ENCODE results near the gene HIGD1A.

The HIGD1A gene

DNA sequence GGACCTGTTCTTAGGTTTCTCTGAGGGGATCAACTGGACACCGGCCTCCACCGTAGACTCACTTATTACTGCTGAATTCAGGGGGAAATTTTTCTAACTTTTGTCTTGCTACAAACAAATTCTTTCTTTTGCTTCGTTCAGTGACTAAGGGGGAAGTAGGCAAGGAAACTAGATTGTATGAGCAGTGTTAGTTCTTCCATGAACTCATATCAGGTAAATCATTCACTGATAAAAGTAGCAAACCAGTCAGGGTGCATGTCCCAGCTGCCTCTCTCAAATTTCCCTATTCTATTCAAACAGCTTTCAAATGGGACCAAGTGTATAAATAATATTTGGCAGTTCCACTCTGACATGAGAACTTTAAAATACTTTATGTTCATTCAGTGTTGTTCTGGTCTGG, 23.9 kb downstream of the HIGD1A start:
- no peaks in the 10 kb centered on the region for H3K9me2 ChIP-seq (replicated peaks; ENCODE audit: insufficient read depth, low read length)
- peaks cover 13% of the 10 kb centered on the region; the same call in 1 of the 2 replicates for H3K36me3 ChIP-seq (ENCODE audit: low read length)
- no peaks in the 10 kb centered on the region for H3K9me3 ChIP-seq (ENCODE audit: insufficient read depth, low read length)
- no peak overlapping the region for H3K4me3 ChIP-seq (ENCODE audit: insufficient read depth, low read length, poor library complexity, severe bottlenecking)
- TF ChIP-seq, protein P1, sequence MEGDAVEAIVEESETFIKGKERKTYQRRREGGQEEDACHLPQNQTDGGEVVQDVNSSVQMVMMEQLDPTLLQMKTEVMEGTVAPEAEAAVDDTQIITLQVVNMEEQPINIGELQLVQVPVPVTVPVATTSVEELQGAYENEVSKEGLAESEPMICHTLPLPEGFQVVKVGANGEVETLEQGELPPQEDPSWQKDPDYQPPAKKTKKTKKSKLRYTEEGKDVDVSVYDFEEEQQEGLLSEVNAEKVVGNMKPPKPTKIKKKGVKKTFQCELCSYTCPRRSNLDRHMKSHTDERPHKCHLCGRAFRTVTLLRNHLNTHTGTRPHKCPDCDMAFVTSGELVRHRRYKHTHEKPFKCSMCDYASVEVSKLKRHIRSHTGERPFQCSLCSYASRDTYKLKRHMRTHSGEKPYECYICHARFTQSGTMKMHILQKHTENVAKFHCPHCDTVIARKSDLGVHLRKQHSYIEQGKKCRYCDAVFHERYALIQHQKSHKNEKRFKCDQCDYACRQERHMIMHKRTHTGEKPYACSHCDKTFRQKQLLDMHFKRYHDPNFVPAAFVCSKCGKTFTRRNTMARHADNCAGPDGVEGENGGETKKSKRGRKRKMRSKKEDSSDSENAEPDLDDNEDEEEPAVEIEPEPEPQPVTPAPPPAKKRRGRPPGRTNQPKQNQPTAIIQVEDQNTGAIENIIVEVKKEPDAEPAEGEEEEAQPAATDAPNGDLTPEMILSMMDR (IDR thresholded peaks at IDR 0.05; ENCODE audit: insufficient read depth, low read length, poor library complexity, severe bottlenecking) = no peak
- no peak for TF ChIP-seq EZH2phosphoT487 (conservative IDR thresholded peaks at IDR 0.05; ENCODE audit: low read length)
- H3K27ac ChIP-seq (ENCODE audit: low read depth, low read length) = no peak overlapping the region
- 0 out of 2 replicates have a peak, but pooled peaks cover 3% of the 10 kb centered on the region for H3F3A ChIP-seq (ENCODE audit: insufficient read depth)
- H2AFZ ChIP-seq (ENCODE audit: low read depth, low read length, severe bottlenecking) = no peak overlapping the region
- H3K27me3 ChIP-seq (ENCODE audit: low read length) = no peaks in the 10 kb centered on the region
- H3K79me2 ChIP-seq (ENCODE audit: insufficient read depth, low read length) = no peaks in the 10 kb centered on the region
- no peaks in the 10 kb centered on the region for H4K20me1 ChIP-seq (ENCODE audit: low read depth, low read length)
- no peak overlapping the region for H3K9ac ChIP-seq (ENCODE audit: low read length)
- H3K4me2 ChIP-seq (ENCODE audit: low read depth, low read length, poor library complexity, severe bottlenecking) = no peak overlapping the region

DNA sequence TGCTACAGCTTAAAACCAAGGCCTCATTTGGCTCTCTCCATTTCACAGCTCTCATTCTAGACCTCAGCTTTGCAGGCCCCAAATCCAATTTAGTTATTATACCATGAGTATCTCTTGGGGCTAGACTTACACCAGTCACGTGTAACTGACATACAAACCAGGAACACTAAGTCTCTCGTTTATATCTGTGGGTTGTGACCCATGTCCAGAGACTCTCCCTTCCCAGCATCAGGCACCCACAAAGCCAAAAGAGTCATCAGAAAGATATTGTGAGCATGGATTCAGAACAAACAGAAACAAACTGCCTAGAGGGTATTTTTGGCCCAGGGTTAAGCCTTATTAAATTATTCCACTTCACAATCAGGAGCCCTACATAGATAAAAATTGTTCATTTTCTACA, 25.6 kb downstream of the HIGD1A start:
- Histone ChIP-seq H3K4me2 (ENCODE audit: low read depth, low read length, poor library complexity, severe bottlenecking) (no peak overlapping the region), H4K20me1 (ENCODE audit: low read depth, low read length) (no peaks in the 10 kb centered on the region), H3K9me2 (replicated peaks; ENCODE audit: insufficient read depth, low read length) (no peaks in the 10 kb centered on the region), H3K9ac (ENCODE audit: low read length) (no peak overlapping the region), H2AFZ (ENCODE audit: low read depth, low read length, severe bottlenecking) (no peak overlapping the region), H3K79me2 (ENCODE audit: insufficient read depth, low read length) (no peaks in the 10 kb centered on the region), H3K4me3 (ENCODE audit: insufficient read depth, low read length, poor library complexity, severe bottlenecking) (no peak overlapping the region), H3K9me3 (ENCODE audit: insufficient read depth, low read length) (no peaks in the 10 kb centered on the region), H3F3A (ENCODE audit: insufficient read depth) (no peaks in the 10 kb centered on the region), H3K27me3 (ENCODE audit: low read length) (no peaks in the 10 kb centered on the region), H3K36me3 (ENCODE audit: low read length) (peaks cover 6% of the 10 kb centered on the region; the same call in 1 of the 2 replicates), H3K27ac (ENCODE audit: low read depth, low read length) (no peak overlapping the region)
- no peak for TF ChIP-seq EZH2phosphoT487 (conservative IDR thresholded peaks at IDR 0.05; ENCODE audit: low read length)
- TF ChIP-seq, protein P1 (IDR thresholded peaks at IDR 0.05; ENCODE audit: insufficient read depth, low read length, poor library complexity, severe bottlenecking) = no peak

DNA sequence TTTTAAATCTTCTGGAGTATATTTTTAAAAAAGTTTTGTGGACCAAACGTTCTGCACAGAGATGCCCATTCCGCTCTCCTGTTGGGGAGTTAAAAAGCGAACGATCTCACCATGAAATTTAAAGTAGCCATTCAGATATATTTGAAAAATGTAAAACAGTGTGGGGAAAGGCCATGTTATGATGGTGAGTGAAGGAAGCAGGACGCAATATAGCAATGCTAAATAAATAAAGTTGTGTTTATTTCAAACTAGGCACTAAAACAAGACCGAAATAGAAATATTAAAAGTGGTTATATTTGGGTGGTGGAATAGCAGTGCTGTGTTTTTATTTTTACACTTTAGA, 30.9 kb downstream of the HIGD1A start:
- Histone ChIP-seq H3K9me2 (replicated peaks; ENCODE audit: insufficient read depth, low read length) (no peaks in the 10 kb centered on the region), H3K79me2 (ENCODE audit: insufficient read depth, low read length) (no peaks in the 10 kb centered on the region), H3K4me3 (ENCODE audit: insufficient read depth, low read length, poor library complexity, severe bottlenecking) (peak overlapping the region; percentile 53), H3K27ac (ENCODE audit: low read depth, low read length) (no peak overlapping the region), H4K20me1 (ENCODE audit: low read depth, low read length) (no peaks in the 10 kb centered on the region), H3K9me3 (ENCODE audit: insufficient read depth, low read length) (no peaks in the 10 kb centered on the region), H3K9ac (ENCODE audit: low read length) (peak overlapping the region; percentile 51), H3K4me2 (ENCODE audit: low read depth, low read length, poor library complexity, severe bottlenecking) (peak overlapping the region; percentile 82), H3K36me3 (ENCODE audit: low read length) (no peaks in the 10 kb centered on the region), H2AFZ (ENCODE audit: low read depth, low read length, severe bottlenecking) (peak overlapping the region; percentile 70), H3F3A (ENCODE audit: insufficient read depth) (no peaks in the 10 kb centered on the region), H3K27me3 (ENCODE audit: low read length) (no peaks in the 10 kb centered on the region)
- TF ChIP-seq, protein P1 (IDR thresholded peaks at IDR 0.05; ENCODE audit: insufficient read depth, low read length, poor library complexity, severe bottlenecking) = no peak
- TF ChIP-seq EZH2phosphoT487 (conservative IDR thresholded peaks at IDR 0.05; ENCODE audit: low read length) = no peak
